Calu3 (cell line): ENCODE data around the gene MT2A. TPM values are rescaled to one million over a fixed set of nuclear protein-coding genes. Genes with fewer than 3 reads are reported as not detected.
A peak's percentile ranks its signal among the peaks of the same experiment; 100 is the strongest.

Source experiments
- BruUV-seq: library from RNA; stranded (reverse); fragments of 400-500 nt; replicated peaks from 2 replicates; lab custom pipeline; 2021; lab: Mats Ljungman, UMichigan
- CTCF ChIA-PET: fragments of 300-600 bp; sonication (Branson Sonifier 250); formaldehyde crosslinking; loops from one replicate; lab custom pipeline; 2022; ENCODE audit warnings: antibody characterized with exemption; lab: Charles Lee
- DNase-seq: peaks from one replicate; pipeline ENCODE4 v3.0.0; 2022
- H3K27ac Mint-ChIP-seq: one replicate; pipeline ENCODE4 v1.8.0; 2022; ENCODE audit warnings: mixed read lengths; ENCODE audit not compliant: unreplicated experiment
- H3K27me3 Mint-ChIP-seq: one replicate; pipeline ENCODE4 v1.8.0; 2022; ENCODE audit warnings: mixed read lengths; ENCODE audit not compliant: unreplicated experiment
- H3K36me3 Mint-ChIP-seq: one replicate; pipeline ENCODE4 v1.8.0; 2022; ENCODE audit warnings: mild to moderate bottlenecking, moderate library complexity, mixed read lengths; ENCODE audit not compliant: insufficient read depth, unreplicated experiment
- H3K4me1 Mint-ChIP-seq: one replicate; pipeline ENCODE4 v1.8.0; 2022; ENCODE audit warnings: mild to moderate bottlenecking, low read depth, mixed read lengths; ENCODE audit not compliant: unreplicated experiment
- H3K4me3 Mint-ChIP-seq: one replicate; pipeline ENCODE4 v1.8.0; 2022; ENCODE audit warnings: mild to moderate bottlenecking, low read depth, moderate library complexity, mixed read lengths; ENCODE audit not compliant: unreplicated experiment
- H3K9me3 Mint-ChIP-seq: one replicate; pipeline ENCODE4 v1.8.0; 2022; ENCODE audit warnings: low read depth, mixed read lengths; ENCODE audit not compliant: unreplicated experiment
- CTCF ChIP-seq: fragments of 200-600 bp; IDR thresholded peaks from one replicate; pipeline ENCODE4 v1.8.0; 2022; ENCODE audit warnings: antibody characterized with exemption; ENCODE audit not compliant: unreplicated experiment
- intact Hi-C: fragments of 100-400 bp; cut with micrococcal nuclease; formaldehyde crosslinking; loops from one replicate; pipeline ENCODE4 v1.10.0; 2022; ENCODE audit not compliant: unreplicated experiment
- total RNA-seq: library from RNA; stranded (reverse); gene quantifications from 2 replicates; pipeline ENCODE4 v1.2.3, GENCODE V29; 2022

Gene MT2A
- total RNA-seq, 1 experiment from 2014 or later: 8.2 TPM

- no TSS peak for BruUV-seq
- Mint-ChIP-seq H3K27ac (peak overlapping the region; percentile 49), H3K9me3 (no peaks in the 10 kb centered on the region), H3K4me3 (peak overlapping the region; percentile 80), H3K36me3 (peaks cover 18% of the 10 kb centered on the region), H3K4me1 (peaks cover 60% of the 10 kb centered on the region), H3K27me3 (no peaks in the 10 kb centered on the region)
- intact Hi-C loops: no loop called here
- no peak for DNase-seq
- TF ChIP-seq CTCF: no peak
- CTCF ChIA-PET: interaction anchor here (0.7 to 1.1 kb wide), 2 partner anchors 10 to 97 kb away, joined by 3 read pairs; no protein-coding TSS in a partner anchor
Measured at GRCh38 chr16:56610609-56611111, 2.3 kb downstream of the MT2A start.

- no peak for DNase-seq
- Mint-ChIP-seq H3K9me3 (no peaks in the 10 kb centered on the region), H3K27me3 (peaks cover 3% of the 10 kb centered on the region), H3K36me3 (peaks cover 18% of the 10 kb centered on the region), H3K4me3 (no peak overlapping the region), H3K27ac (no peak overlapping the region), H3K4me1 (peaks cover 60% of the 10 kb centered on the region)
- intact Hi-C loops: no loop called here
- CTCF ChIA-PET: interaction anchor here (0.7 to 1.0 kb wide), 2 partner anchors 10 to 91 kb away, joined by 3 to 7 read pairs; no protein-coding TSS in a partner anchor
- TF ChIP-seq CTCF: no peak
- no TSS peak for BruUV-seq
Measured at GRCh38 chr16:56611281-56611833, 3.0 kb downstream of the MT2A start.

GRCh38 chr16:56613706-56614105, 5.3 kb downstream of the MT2A start:
- Mint-ChIP-seq H3K4me3 (no peak overlapping the region), H3K36me3 (peaks cover 9% of the 10 kb centered on the region), H3K4me1 (peaks cover 50% of the 10 kb centered on the region), H3K27ac (no peak overlapping the region), H3K9me3 (no peaks in the 10 kb centered on the region), H3K27me3 (peaks cover 26% of the 10 kb centered on the region)
- no peak for DNase-seq
- intact Hi-C loops: no loop called here
- no TSS peak for BruUV-seq
- CTCF ChIA-PET: interaction anchor here (0.6 kb wide), 1 partner anchor 321 kb away, joined by 3 read pairs; no protein-coding TSS in a partner anchor
- TF ChIP-seq CTCF: no peak

- TF ChIP-seq CTCF: no peak
- DNase-seq: no peak
- no TSS peak for BruUV-seq
- Mint-ChIP-seq H3K27me3 (peaks cover 35% of the 10 kb centered on the region), H3K9me3 (no peaks in the 10 kb centered on the region), H3K27ac (no peak overlapping the region), H3K4me3 (no peak overlapping the region), H3K4me1 (peaks cover 41% of the 10 kb centered on the region), H3K36me3 (peaks cover under 1% of the 10 kb centered on the region)
- CTCF ChIA-PET: interaction anchor here (0.6 kb wide), 1 partner anchor 320 kb away, joined by 3 read pairs; no protein-coding TSS in a partner anchor
- intact Hi-C loops: no loop called here
Measured at GRCh38 chr16:56614549-56614991, 6.2 kb downstream of the MT2A start.
